ENCODE results near the gene DNLZ.
A peak's percentile ranks its signal among the peaks of the same experiment; 100 is the strongest.
"Not testable (repeated sequence)": the region's sequence is repeated elsewhere in the genome, so short reads cannot be mapped to it uniquely, and the experiment has no call there.

Gene DNLZ

DNA sequence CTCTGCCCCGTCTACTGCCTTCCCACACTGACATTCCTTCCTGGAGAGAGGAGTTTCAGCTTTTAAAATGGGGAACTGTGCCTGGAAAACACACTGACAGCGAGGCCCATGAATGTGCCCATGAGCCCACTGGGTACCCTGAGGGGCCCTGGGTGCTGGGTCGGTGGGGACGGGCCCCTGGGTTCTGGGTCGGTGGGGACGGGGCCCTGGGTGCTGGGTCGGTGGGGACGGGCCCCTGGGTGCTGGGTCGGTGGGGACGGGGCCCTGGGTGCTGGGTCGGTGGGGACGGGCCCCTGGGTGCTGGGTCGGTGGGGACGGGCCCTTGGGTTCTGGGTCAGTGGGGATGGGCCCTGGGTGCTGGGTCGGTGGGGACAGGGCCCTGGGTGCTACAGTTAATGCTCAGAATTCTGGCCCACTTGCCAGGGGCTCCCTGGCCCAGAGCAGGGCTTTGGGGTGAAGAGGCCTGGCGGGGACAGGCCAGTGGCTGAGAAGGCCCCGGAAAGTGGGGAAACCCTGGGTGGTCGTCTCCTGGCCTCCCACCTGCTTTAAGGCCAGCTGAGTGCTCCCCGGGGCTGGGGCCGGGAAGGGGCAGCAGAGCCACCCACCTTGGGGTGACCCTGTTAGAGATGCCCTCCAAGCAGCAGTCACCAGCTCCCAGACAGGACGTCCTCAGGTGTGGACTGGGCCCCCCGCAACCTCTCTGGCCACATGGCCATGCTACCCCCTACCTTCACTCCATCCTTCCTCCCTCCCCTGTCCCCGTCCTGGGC lies 33.7 kb downstream of the DNLZ start:
- no peak for DNase-seq

DNA sequence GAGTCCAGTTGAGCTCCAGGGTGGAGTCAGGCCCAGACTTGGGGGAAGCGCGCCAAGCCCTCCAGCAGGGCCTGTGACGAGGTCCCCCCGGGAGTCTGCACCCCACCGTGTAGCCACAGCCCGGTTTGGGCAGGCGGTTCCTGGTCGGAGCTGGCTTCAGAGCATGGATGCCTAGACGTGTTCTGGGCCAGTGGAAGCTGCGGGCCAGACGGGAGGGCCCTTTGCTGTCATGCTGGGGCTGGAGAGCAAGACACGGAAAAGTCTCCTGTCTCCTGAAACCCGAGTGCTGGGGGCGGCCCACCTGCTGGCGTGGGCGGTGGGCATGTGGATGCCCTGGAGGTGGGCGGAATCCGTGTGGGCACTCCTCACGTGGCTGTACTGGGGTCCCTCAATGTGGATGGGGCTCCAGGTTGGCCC lies 34.3 kb downstream of the DNLZ start:
- DNase-seq: no peak

DNA sequence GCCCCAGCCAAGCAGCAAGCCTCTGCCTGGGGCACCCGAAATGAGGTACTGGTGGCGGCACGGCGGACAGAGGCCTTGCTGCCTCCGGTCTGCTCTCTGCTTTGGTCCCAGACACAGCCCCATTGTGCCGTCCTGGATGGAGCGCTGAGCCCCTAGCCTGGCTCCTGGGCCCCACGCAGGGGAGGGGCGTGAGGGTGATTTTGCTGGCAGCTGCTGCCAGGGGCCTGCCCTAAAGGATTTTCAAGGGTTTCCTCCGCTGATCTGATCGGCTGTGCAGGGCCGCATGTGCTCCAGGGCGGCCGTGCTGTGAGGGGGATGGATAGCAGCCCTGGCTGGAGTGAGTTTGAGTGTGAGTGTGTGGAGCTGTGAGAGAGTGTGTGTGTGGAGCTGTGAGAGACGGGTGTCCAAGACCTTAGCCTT lies 34.9 kb downstream of the DNLZ start:
- no peak for DNase-seq

DNA sequence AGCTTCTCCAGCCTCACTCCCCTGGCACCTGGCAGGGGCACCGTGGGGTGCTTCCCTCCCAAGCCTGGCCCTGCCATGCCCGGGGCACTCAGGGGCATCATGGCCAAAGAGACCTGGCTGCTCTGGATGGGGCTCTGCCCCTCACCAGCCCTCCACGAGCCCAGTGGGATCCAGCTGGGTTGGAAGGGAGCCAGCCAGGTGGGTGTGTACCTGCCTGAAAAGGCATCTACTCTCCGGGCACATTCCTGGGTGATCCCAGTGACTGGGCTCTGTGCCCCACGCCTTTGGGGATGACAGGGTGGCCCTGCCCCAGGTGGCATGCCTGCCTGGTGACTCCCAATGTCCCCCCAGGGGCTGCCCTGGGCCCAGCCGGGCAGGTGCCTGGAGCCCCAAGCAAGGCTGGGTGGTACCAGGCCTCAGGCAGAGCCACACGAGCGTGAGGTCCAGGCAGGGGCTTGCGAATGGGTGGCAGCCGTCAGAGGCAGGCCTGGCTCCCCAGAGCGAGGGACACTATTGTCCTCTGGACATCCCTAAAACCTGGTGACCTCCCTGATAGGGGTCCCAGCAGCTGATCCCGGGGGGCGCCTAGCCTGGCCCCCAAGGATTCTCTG lies 35.4 kb downstream of the DNLZ start:
- DNase-seq: no peak

DNA sequence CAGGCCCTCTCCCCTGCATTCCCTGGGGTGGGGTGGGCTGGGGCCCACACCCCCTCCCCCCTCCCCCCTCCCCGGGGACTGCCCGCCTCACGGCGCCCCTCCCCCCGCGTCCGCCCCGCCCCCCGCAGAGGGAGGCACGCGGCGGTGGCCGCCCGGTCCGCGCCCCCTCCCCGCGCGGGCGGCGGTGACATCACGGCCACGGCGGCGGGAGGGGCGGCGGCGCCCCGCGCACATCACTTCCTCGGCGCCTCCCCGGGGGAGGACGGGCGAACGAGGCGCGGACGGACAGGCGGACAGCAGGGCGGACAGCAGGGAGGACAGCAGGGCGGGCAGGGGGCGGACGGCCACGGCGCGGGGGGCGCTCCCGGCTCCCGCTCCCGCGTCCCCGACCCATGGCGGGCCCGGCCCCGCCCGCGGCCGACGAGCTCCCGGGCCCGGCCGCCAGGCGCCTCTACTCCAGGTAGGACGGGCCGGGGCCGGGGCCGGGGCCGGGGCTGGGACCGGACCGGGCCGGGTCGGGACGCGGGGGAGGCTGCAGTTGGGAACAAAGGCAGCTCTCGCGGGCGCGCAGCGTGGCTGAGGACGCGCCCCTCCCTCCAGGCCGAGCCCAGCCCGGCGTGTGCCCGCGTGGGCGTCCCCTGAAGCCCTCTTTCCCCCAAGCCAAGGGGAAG lies 36.1 kb downstream of the DNLZ start, which contains the start of gene GPSM1:
Gene GPSM1 (plus strand): TSS at position 236 of the 671 bp plus-strand sequence. CDS start 157 bp downstream, at position 393.
- DNase-seq: peak in 1 of 2 experiments; percentile 24

DNA sequence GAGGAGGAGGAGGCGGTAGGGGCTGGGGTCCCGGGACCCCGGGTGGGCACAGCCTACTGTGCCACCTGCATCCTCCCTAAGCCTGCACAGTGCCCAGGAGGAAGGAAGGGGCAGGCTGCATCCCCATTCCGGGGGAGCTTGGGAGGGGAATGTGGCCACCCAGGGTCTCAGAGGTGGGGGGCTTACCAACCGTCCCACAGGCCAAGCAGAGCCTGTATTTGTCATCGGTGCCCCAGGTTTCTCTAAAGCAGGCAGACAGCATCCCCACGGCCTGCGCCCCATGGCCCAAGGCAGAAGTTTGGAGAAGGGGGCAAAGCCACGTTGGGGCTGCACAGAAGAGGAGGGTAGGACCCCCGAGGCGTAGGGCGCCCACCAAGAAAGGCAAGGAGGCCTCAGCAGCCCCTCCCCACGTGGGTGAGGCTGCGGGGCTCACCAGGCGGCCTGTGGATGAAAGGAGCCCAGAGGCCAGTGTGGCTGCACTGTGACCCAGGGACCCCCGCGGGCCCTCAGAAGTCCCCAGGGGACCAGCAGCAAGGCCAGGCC lies 36.7 kb downstream of the DNLZ start:
- DNase-seq: no peak

DNA sequence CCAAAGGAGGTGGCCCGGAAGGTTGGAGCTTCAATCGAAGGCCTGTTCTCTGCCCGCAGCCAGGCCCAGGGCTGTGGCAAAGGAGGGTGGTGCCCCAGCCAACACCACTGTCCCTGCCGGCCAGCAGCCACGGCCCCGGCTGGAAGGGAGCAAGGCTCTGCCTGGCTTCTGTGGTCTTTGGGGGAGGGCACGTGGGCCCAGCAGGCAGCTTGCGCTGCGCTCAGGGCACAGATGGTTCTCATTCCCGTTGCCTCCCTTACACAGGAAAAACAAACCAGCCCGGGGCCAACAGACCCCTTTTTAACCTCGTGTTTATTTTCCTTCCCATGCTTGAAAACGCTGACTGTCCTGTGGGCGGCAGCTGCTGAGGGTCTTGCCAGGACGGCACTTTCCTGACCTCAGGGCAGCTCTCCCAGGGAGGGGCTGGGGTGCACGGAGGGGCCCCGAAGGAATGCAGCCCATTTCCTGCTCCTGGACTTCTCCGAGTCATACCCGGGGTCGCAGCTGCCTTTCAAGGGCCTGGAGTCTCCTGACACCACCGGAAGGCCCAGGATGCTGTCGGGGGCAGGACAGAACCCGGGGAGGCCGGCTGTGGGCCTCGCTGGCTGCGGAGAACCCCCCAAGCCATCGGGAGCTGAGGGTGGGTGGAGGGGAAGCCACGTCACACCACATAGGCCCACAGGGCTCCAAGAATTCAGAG lies 37.3 kb downstream of the DNLZ start:
- DNase-seq: no peak

DNA sequence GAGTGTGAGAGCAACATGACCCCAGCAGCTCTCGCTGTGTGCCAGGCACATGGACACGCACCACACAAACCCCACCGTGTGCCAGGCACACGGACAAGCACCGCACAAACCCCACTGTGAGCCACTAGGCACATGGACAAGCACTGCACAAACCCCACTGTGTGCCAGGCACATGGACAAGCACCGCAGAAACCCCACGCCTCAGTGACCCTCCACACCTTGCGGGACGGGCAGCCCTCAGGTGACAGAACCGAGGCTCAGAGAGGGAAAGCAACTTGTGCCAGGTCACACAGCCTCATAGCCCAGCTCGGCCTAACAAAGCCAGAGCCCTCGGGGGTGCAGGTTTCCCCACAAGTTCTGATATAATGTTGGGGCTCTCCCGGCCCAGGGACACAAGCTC lies 38.2 kb downstream of the DNLZ start:
- DNase-seq: no peak

DNA sequence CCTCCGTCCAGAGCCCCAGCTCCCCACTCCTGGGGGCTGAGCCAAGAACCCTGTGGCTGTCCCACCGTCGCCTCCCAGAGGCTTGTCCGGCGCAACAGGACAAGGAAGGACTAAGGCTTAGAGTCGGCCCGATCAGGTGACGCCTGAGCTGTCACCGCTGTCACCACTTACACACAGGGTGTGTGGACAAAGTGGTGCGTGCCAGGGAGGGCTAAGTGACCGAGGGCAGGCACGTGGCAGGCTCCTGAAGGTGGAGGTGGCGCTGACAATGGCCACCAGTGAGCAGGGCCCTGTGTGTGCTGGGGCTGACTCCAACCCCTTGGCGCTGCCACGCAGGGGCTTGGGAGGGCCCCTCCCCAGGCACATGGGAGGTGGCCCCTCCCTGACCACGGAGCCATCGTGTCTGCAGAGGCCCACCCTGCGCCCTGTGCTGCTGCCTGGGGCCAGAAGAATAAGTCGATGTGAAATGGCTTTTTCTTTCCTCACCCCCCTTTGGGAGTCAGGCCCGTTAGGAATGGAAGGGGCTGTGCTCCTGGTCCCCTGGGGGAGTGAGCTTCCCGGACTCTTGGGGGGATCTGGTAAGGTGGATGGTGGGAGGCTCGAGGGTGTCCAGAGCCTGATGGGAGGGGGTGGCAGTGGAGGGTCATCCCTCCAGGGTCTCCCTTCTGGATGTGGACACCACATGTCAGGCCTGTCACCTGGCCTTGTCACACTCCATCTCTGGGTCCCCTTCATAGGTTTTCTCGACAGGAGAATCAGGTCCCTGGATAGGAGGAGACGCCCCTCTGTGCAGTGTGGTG lies 38.8 kb downstream of the DNLZ start:
- no peak for DNase-seq

DNA sequence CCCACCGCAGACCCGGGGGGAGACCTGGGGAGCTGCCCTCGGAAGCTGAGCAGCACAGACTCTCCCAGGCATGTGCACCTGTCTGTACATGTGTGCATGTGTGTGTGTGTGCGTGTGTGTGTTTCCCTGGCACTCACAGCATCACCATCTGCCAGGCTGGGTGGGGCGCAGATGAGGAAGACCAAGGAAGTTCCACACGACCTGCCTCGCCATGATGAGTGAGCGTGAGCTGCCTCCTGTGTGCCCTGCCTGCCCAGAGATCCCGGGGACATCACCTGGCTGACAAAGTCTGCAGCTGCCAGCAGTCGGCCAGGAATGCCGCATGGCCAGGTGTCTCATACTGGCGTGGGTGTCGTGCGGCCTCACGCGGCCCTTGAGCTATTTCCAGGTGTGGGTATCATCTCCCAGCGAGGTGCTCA lies 40.2 kb downstream of the DNLZ start:
- no peak for DNase-seq

DNA sequence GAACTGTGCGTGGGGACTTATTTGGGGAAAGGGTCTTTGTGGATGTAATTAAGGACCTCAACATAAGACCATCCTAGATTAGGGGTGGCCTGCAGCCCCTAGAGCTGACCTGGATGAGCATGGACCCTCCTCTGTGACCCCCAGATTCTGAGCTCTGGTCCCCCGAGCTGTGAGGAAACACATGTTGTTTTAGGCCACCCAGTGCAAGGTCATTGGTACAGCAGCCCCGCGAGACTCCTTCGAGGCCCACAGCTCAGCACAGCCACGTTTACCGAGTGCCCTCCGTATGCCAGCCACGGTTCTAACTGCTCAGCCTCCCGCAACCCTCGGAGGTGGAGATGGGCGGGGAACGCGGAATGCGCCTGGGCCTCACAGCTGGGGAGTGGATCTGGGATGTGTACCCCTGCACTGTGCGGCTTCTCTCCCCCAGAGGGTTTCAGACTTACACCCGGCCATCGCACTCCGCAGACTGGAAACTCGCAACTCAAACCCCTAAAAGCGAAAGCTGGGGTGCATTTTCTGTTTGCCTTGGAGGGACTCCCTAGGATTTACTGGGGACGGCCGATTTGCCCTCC lies 40.7 kb downstream of the DNLZ start:
- DNase-seq: no peak

DNA sequence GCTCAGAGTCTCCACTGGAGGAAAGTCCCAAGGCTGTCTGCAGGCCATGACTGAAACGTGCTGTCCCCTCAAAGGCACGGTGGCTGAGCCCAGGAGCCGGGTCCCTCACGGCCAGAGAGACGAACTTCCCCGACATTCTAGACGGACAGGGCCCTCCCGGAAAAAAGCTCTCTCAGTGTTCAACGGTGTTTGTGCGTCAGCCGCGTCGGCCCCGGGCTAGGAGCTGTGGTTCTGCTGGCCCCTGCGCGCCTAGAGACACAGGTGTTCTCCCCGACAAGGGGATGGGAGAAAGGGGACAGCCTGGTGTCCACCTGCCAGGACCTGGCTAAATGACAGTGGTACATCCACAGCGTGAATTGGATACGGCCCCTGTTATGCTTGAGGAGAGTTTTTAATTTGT lies 42.0 kb downstream of the DNLZ start:
- no peak for DNase-seq

DNA sequence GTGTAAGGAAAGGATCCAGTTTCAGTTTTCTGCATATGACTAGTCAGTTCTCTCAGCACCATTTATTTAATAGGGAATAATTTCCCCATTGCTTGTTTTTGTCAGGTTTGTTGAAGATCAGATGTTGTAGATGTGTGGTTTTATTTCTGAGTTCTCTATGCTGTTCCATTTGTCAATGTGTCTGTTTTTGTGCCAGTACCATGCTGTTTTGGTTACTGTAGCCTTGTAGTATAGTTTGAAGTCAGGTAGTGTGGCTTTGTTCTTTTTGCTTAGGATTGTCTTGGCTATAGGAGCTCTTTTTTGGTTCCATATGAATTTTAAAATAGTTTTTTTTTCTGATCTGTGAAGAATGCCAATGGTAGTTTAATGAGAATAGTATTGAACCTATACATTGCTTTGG lies 42.6 kb downstream of the DNLZ start:
- DNase-seq: not testable (repeated sequence)

DNA sequence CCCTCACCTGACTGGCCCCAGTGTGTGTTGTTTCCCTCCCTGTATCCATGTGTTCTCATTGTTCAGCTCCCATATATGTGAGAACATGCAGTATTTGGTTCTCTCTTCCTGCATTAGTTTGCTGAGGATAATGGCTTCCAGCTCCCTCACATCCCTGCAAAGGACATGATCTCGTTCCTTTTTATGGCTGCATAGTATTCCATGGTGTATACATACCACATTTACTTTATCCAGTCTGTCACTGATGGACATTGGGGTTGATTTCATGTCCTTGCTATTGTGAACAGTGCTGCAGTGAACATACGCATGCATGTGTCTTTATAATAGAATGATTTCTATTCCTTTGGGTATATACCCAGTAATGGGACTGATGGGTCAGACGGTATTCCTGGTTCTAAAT lies 43.6 kb downstream of the DNLZ start:
- not testable (repeated sequence) for DNase-seq

DNA sequence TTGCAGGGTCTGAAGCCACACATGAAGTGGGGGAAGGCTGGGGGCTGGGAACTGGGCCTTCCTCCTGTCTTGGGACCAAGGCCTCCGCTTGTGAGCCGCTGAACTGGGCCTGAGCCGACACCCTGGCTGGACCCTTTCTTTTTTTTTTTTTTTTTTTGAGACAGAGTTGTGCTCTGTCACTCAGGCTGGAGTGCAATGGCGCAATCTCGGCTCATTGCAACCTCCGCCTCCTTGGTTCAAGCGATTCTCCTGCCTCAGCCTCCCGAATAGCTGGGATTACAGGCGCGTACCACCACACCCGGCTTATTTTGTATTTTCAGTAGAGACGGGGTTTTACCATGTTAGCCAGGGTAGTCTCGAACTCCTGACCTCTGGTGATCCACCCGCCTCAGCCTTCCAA lies 44.3 kb downstream of the DNLZ start:
- DNase-seq: not testable (repeated sequence)

DNA sequence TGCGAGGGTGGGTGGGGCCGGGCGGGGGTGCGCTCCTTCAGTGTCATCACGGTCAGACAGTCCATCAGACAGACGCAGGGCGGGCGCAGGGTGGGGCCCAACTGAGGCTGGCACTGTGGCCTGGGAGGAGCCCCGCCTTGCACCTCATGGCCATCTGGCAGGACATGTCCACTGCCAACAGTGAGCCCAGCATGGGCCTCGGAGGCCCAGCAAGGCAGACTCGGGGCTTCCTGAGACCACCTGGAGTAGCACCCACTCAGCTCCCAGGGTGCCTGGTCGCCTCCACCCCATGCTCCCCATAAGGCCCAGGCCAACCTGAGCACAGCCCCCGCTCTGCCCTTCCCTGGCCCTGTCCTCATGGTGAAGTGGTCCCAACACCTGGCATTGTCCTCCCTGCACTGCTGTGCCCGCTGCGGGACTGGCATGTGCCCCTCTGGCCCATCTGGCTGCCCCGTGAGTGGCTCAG lies 44.7 kb downstream of the DNLZ start:
- no peak for DNase-seq

DNA sequence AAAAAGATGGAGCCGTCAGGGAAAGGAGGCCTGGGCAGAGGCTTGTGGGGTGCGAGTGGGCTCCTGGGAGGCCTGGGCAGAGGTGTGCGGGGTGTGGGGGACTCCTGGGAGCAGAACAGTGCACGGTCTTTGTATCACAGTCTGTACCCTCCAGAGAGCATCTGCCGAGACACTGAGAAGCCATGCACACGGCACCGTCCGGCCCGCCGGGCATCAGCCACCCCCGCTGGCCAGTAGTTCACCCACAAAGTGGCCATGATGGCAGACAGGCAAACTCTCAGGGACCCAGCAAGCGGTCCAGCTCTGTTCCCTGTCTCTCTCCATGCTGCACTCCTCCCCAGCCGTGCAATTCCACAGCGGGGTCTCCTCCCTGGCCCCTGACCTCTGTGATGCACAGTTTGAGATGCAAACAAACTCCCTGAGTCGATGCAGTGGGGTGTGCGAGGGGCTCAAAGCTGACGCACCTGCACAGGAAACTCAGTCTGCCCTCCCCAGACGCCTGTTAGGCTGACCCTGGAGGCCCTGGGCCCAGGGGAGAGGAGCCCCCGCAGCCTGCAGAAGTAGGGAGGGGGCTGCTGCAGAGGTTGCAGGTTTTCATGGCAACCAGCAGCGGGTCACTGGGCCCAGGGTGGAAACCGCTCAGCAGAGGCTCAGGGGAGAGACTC lies 45.3 kb downstream of the DNLZ start:
- no peak for DNase-seq

DNA sequence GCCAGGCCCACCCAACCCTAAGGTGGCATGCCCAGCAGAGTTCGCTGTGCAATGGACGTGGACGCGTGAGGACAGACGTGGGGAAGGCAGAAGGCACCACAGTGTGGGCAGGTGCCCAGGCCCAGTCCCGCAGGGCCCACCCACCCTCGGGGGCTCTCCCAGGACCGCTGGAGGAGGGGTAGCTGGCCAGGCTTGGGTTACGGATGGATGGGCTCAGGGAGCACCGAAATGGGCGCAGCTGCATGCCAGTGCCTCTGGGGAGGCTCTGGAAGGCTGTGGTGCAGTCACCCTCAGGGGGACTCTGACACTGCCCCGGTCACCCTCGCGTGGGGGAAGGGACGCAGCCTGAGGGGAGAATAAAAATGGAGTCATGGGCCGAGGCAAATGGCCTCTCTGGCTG lies 45.8 kb downstream of the DNLZ start:
- no peak for DNase-seq

DNA sequence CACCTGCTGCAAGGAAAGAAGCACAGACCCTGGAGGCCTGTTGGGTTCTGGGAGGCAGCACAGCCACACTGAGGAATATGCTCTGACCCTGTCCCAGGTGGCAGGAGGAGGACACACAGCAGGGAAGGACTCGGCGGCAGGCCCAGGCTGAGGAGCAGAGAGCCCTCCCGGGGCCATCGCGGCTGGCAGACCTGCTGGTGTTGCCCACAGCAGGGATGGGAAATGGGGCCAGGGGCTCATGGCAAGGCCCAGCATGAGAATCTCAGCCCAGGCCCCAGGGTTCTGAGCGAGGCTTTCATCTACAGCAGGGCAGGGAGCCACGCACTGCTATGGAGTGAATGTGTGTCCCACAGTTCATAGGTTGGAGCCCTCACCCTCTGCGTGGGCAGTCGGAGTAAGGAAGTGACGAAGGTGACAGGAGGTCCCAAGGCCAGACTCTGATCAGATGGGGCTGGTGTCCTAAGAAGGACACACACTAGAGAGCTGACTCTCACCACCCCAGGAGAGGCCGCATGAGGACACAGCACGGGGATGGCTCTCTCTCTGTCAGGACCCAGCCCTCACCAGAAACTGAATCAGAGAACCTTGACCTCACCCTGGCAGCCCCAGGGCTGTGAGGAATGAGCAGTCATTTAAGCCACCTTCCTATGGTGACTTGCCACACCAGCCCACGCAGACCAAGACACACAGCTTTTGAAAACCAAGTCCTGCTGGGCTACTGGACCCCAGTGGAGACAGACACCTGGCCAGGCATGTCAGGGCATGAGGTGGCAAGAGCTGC lies 46.5 kb downstream of the DNLZ start:
- DNase-seq: no peak

DNA sequence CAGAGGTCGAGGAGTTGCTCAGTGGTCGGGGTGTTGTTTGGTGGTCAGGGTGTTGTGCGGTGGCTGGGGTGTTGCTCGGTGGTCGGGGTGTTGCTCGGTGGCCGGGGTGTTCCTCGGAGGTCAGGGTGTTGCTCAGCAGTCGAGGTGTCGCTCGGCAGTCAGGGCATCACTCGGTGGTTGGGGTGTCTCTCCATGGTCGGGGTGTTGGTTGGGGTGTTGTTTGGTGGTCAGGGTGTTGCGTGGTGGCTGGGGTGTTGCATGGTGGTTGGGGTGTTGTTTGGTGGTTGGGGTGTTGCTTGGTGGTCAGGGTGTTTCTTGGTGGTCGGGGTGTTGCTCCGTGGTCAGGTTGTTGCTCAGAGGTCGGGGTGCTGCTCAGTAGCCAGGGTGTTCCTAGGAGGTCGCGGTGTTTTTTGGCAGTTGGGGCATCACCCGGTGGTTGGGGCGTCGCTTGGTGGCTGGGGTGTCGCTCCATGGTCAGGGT lies 47.2 kb downstream of the DNLZ start:
- DNase-seq: no peak
